Measurements from ENCODE around the gene MFAP4.

The MFAP4 gene

GRCh38 chr17:19348081-19348650 lies 38.8 kb downstream of the MFAP4 start:
- no peak for DNase-seq (ENCODE audit: low read depth)

- no peak for DNase-seq (ENCODE audit: low read depth)
Observed at GRCh38 chr17:19347323-19348080, 39.5 kb downstream of the MFAP4 start.

- peak; percentile 92 for DNase-seq (ENCODE audit: low read depth)
Observed at GRCh38 chr17:19346351-19347255, 40.4 kb downstream of the MFAP4 start.

- DNase-seq (ENCODE audit: low read depth), result no peak
Observed at GRCh38 chr17:19345486-19346350, 41.3 kb downstream of the MFAP4 start.

GRCh38 chr17:19345067-19345460 lies 41.9 kb downstream of the MFAP4 start:
- DNase-seq (ENCODE audit: low read depth), result no peak

GRCh38 chr17:19344311-19345066 lies 42.5 kb downstream of the MFAP4 start:
- no peak for DNase-seq (ENCODE audit: low read depth)

- DNase-seq (ENCODE audit: low read depth), result no peak
Observed at GRCh38 chr17:19343671-19344151, 43.3 kb downstream of the MFAP4 start.

- DNase-seq (ENCODE audit: low read depth), result no peak
Observed at GRCh38 chr17:19343256-19343630, 43.7 kb downstream of the MFAP4 start.

- no peak for DNase-seq (ENCODE audit: low read depth)
Observed at GRCh38 chr17:19342611-19343255, 44.3 kb downstream of the MFAP4 start.

GRCh38 chr17:19341641-19342610 lies 45.1 kb downstream of the MFAP4 start:
- no peak for DNase-seq (ENCODE audit: low read depth)

GRCh38 chr17:19341211-19341631 lies 45.8 kb downstream of the MFAP4 start:
- DNase-seq (ENCODE audit: low read depth), result no peak

- DNase-seq (ENCODE audit: low read depth), result no peak
Observed at GRCh38 chr17:19339341-19339815, 47.6 kb downstream of the MFAP4 start.

GRCh38 chr17:19338031-19338990 lies 48.7 kb downstream of the MFAP4 start:
- DNase-seq (ENCODE audit: low read depth), result no peak

GRCh38 chr17:19337712-19338023 lies 49.3 kb downstream of the MFAP4 start:
- DNase-seq (ENCODE audit: low read depth), result no peak

GRCh38 chr17:19336938-19337711 lies 49.9 kb downstream of the MFAP4 start:
- DNase-seq (ENCODE audit: low read depth), result no peak

GRCh38 chr17:19335951-19336631 lies 50.9 kb downstream of the MFAP4 start:
- no peak for DNase-seq (ENCODE audit: low read depth)

- DNase-seq (ENCODE audit: low read depth), result no peak
Observed at GRCh38 chr17:19334331-19334730, 52.7 kb downstream of the MFAP4 start.

All from HS-27A (cell line).